Measurements from ENCODE around the gene PRSS36.
"Not testable (repeated sequence)": the region's sequence is repeated elsewhere in the genome, so short reads cannot be mapped to it uniquely, and the experiment has no call there.

The PRSS36 gene

GRCh38 chr16:31141489-31142108 is 8.3 kb downstream of the PRSS36 start:
- DNase-seq = no peak

GRCh38 chr16:31141071-31141469 is 8.8 kb downstream of the PRSS36 start:
- not testable (repeated sequence) for DNase-seq

GRCh38 chr16:31138621-31139578 is 11.0 kb downstream of the PRSS36 start:
- DNase-seq = no peak

GRCh38 chr16:31136822-31137499 is 12.9 kb downstream of the PRSS36 start:
- DNase-seq = not testable (repeated sequence)

GRCh38 chr16:31136287-31136662 is 13.6 kb downstream of the PRSS36 start:
- DNase-seq = no peak

GRCh38 chr16:31135535-31136286 is 14.2 kb downstream of the PRSS36 start, which contains the start of gene PRSS8:
Gene PRSS8, minus strand, starts transcription at chr16:31135727. Its CDS starts 229 bp downstream, at chr16:31135498.
- DNase-seq = peak; percentile 28

GRCh38 chr16:31134625-31135534 is 15.0 kb downstream of the PRSS36 start:
- DNase-seq = no peak

- DNase-seq = no peak
These were observed 15.7 kb downstream of the PRSS36 start for GRCh38 chr16:31134091-31134571.

GRCh38 chr16:31133046-31133501 is 16.8 kb downstream of the PRSS36 start:
- DNase-seq = no peak

GRCh38 chr16:31132303-31132979 is 17.4 kb downstream of the PRSS36 start:
- no peak for DNase-seq

GRCh38 chr16:31131841-31132271 is 18.0 kb downstream of the PRSS36 start:
- no peak for DNase-seq

- no peak for DNase-seq
These were observed 18.4 kb downstream of the PRSS36 start for GRCh38 chr16:31131416-31131815.

- no peak for DNase-seq
These were observed 19.0 kb downstream of the PRSS36 start for GRCh38 chr16:31130899-31131298.

GRCh38 chr16:31130336-31130891 is 19.5 kb downstream of the PRSS36 start:
- DNase-seq = no peak

GRCh38 chr16:31129568-31130335 is 20.1 kb downstream of the PRSS36 start:
- DNase-seq = no peak

- DNase-seq = no peak
These were observed 20.9 kb downstream of the PRSS36 start for GRCh38 chr16:31128711-31129567.

GRCh38 chr16:31127182-31127581 is 22.7 kb downstream of the PRSS36 start:
- no peak for DNase-seq

- DNase-seq = no peak
These were observed 24.0 kb downstream of the PRSS36 start for GRCh38 chr16:31125844-31126243.

GRCh38 chr16:31120129-31120528 is 29.7 kb downstream of the PRSS36 start:
- DNase-seq = no peak

Measured in NCI-H774 (cell line).